Sigmoid colon (tissue), 7 donors: ENCODE data around the gene TWIST1. TPM values are rescaled to one million over a fixed set of nuclear protein-coding genes. Genes with fewer than 3 reads are reported as not detected.

Experiments used
- DNase-seq: peaks from one replicate; pipeline ENCODE4 v3.0.0-alpha.2; 2019
- H3K27ac ChIP-seq, 4 donors: fragments of 200-600 bp; sonication (generic); one replicate each; pipeline ENCODE4 v1.5.1; 2016 to 2019; ENCODE audit warnings: mild to moderate bottlenecking in 1 of 4
- H3K27me3 ChIP-seq, 3 donors: fragments of 200-600 bp; sonication (generic); one replicate each; pipeline ENCODE4 v1.5.1; 2019; ENCODE audit warnings: mild to moderate bottlenecking in 1 of 3
- H3K36me3 ChIP-seq, 4 donors: fragments of 200-600 bp; sonication (generic); one replicate each; pipeline ENCODE4 v1.5.1; 2016 to 2019
- H3K4me1 ChIP-seq, 4 donors: fragments of 200-600 bp; sonication (generic); one replicate each; pipeline ENCODE4 v1.5.1; 2017 to 2019
- H3K4me3 ChIP-seq, 4 donors: fragments of 200-600 bp; sonication (generic); one replicate each; pipeline ENCODE4 v1.5.1; 2017 to 2019; ENCODE audit warnings: mild to moderate bottlenecking in 2 of 4, moderate library complexity in 1 of 4
- H3K9me3 ChIP-seq, 4 donors: fragments of 200-600 bp in 3 of 4; sonication (generic) in 3 of 4; one replicate each; pipeline versions ENCODE4 v1.5.1 to v1.6.1; 2013 to 2019
- EP300 ChIP-seq, 4 donors: sonication (generic); formaldehyde crosslinking; IDR thresholded peaks; one replicate each; pipeline ENCODE4 v1.6.1; 2017; ENCODE audit warnings: antibody characterized with exemption in 4 of 4
- POLR2A ChIP-seq, 2 donors: fragments of 450-650 bp; IDR thresholded peaks; one replicate each; pipeline ENCODE4 v1.6.1; 2016; ENCODE audit warnings: antibody characterized with exemption in 2 of 2, mild to moderate bottlenecking in 2 of 2, moderate library complexity in 2 of 2
- POLR2AphosphoS5 ChIP-seq, 4 donors: sonication (generic); formaldehyde crosslinking; IDR thresholded peaks; one replicate each; pipeline ENCODE4 v1.6.1; 2017; ENCODE audit warnings: antibody characterized with exemption in 4 of 4
- WGBS, 2 donors: extraction: QIAGEN DNeasy Blood & Tissue Kit; methylation state at CpG; one replicate each; pipeline ENCODE4 v1.1.7; 2013; 5-methylcytosine and 5-hydroxymethylcytosine counted together
- intact Hi-C: fragments of 100-400 bp; cut with DNase I; formaldehyde crosslinking; loops from one replicate; pipeline ENCODE4 v1.15.1; 2023
- polyA plus RNA-seq, 3 donors: library from polyadenylated mRNA; stranded (reverse); fragments of 200-250 nt; gene quantifications; one replicate each; pipeline ENCODE4 v1.2.3, GENCODE V29; 2013
- total RNA-seq, 4 donors: library from RNA; depleted of rRNA; stranded (reverse); fragments of >200 nt; gene quantifications; one replicate each; pipeline ENCODE4 v1.1.0, GENCODE V29; 2016
- TF ChIP-seq, protein P1 (sequence below), 4 experiments: fragments of 450-650 bp in 3 of 4; fragments of 200-600 bp in 1 of 4; IDR thresholded peaks; one replicate each; pipeline ENCODE4 v1.5.1; 2016 to 2019; ENCODE audit warnings: antibody characterized with exemption in 4 of 4, mild to moderate bottlenecking in 3 of 4, moderate library complexity in 2 of 4
- donor health status: healthy with polysubstance abuse.
- donor health status: Bipolar disorder and iron deficiency.
- donor health status: healthy.

The TWIST1 gene
- total and polyA plus RNA-seq, 7 donors: 1.0 to 17.8 (median 2.9) TPM; not detected in 1

- TF ChIP-seq EP300 (IDR thresholded peaks at IDR 0.05) (no peak), POLR2AphosphoS5 (IDR thresholded peaks at IDR 0.05) (no peak), POLR2A (IDR thresholded peaks at IDR 0.05) (no peak)
- TF ChIP-seq, protein P1, sequence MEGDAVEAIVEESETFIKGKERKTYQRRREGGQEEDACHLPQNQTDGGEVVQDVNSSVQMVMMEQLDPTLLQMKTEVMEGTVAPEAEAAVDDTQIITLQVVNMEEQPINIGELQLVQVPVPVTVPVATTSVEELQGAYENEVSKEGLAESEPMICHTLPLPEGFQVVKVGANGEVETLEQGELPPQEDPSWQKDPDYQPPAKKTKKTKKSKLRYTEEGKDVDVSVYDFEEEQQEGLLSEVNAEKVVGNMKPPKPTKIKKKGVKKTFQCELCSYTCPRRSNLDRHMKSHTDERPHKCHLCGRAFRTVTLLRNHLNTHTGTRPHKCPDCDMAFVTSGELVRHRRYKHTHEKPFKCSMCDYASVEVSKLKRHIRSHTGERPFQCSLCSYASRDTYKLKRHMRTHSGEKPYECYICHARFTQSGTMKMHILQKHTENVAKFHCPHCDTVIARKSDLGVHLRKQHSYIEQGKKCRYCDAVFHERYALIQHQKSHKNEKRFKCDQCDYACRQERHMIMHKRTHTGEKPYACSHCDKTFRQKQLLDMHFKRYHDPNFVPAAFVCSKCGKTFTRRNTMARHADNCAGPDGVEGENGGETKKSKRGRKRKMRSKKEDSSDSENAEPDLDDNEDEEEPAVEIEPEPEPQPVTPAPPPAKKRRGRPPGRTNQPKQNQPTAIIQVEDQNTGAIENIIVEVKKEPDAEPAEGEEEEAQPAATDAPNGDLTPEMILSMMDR (IDR thresholded peaks at IDR 0.05): no peak
- Histone ChIP-seq H3K4me3 (no peak overlapping the region), H3K36me3 (no peaks in the 10 kb centered on the region), H3K27ac (no peak overlapping the region), H3K4me1 (no peaks in the 10 kb centered on the region), H3K27me3 (peaks cover 0 to 13% (median 0%) of the 10 kb centered on the region in 3 donors), H3K9me3 (no peaks in the 10 kb centered on the region)
- DNase-seq: no peak
- WGBS, 2 donors: 74 to 86% methylated on average over 9 of the region's 9 CpGs
- intact Hi-C loops: no loop called here
Measured at GRCh38 chr7:19097165-19098055, 20.0 kb downstream of the TWIST1 start.

GRCh38 chr7:19095353-19095860 lies 22.0 kb downstream of the TWIST1 start:
- DNase-seq: no peak
- Histone ChIP-seq H3K4me1 (no peaks in the 10 kb centered on the region), H3K9me3 (no peaks in the 10 kb centered on the region), H3K36me3 (no peaks in the 10 kb centered on the region), H3K4me3 (no peak overlapping the region), H3K27ac (no peak overlapping the region), H3K27me3 (no peaks in the 10 kb centered on the region)
- TF ChIP-seq POLR2AphosphoS5 (IDR thresholded peaks at IDR 0.05): no peak
- TF ChIP-seq, protein P1 (IDR thresholded peaks at IDR 0.05): no peak
- 64 to 77% methylated on average over 5 of the region's 5 CpGs for WGBS, 2 donors
- intact Hi-C loops: no loop called here

DNA sequence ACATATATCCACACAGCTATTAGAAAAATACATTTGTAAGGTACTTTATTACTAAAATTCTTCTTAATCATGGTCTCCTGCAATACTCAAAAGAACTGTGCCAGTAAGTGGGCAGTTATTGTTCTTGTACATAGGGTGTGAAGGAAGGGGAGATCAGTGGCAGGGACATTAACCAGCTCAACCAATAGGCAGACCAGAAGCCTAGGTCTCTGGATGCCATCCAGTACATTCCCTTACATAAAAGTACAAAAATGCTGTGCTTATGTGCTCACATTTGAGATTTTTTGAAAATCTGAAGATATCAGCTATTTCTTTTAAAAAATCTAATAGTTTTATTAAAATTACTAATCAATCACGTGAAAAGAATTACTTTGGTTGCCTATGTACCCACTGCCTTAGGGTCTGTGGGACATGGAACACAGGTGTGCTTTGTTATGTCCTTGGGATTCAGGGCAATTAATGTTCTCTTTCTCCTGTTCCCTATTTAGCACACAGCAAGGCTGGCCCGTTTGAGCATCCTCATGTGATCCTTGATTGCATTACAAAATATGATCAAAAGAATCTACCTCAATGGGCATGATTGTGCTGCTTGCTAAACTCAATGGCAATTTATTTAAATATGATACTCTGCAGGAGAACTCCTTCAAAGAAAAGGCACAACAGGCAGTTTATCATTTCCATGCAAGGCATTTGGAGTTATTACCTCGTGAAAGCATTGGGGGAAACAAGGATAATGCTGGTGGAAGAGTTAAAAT lies 22.7 kb downstream of the TWIST1 start:
- DNase-seq: no peak
- Histone ChIP-seq H3K27me3 (no peaks in the 10 kb centered on the region), H3K9me3 (no peaks in the 10 kb centered on the region), H3K4me1 (no peaks in the 10 kb centered on the region), H3K27ac (no peak overlapping the region), H3K4me3 (no peak overlapping the region), H3K36me3 (no peaks in the 10 kb centered on the region)
- 52 to 63% methylated on average over 3 of the region's 3 CpGs for WGBS, 2 donors
- intact Hi-C loops: no loop called here
- no peak for TF ChIP-seq EP300 (IDR thresholded peaks at IDR 0.05)

DNA sequence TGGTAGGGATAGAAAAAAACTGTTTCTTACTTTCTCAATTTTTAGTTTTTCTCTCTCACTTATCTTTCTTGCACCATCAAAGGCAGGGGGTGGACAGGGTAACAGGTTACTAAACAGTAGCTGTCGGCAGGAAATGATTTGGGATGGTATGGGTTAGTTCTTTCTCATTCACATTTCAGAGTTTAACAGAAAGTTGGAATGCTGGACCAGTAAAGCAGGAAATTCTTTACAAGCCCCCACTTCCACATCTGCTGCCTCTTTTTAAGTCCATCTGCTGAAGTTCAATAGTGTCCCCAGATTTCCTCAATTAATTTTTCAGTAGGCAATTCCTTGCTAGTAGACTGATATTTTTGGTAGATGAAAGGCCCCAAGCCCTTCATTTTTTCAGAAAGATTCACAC lies 23.3 kb downstream of the TWIST1 start:
- Histone ChIP-seq H3K9me3 (no peaks in the 10 kb centered on the region), H3K4me3 (no peak overlapping the region), H3K4me1 (no peaks in the 10 kb centered on the region), H3K36me3 (no peaks in the 10 kb centered on the region), H3K27me3 (no peaks in the 10 kb centered on the region), H3K27ac (no peak overlapping the region)
- TF ChIP-seq, protein P1 (IDR thresholded peaks at IDR 0.05): no peak
- no peak for TF ChIP-seq POLR2AphosphoS5 (IDR thresholded peaks at IDR 0.05)
- no peak for TF ChIP-seq POLR2A (IDR thresholded peaks at IDR 0.05)
- TF ChIP-seq EP300 (IDR thresholded peaks at IDR 0.05): no peak
- intact Hi-C loops: no loop called here
- WGBS, 2 donors: 73 to 83% methylated on average over 1 of the region's 1 CpG
- DNase-seq: no peak

GRCh38 chr7:19091550-19092200 lies 25.8 kb downstream of the TWIST1 start:
- no peaks in the 10 kb centered on the region for H3K4me1 ChIP-seq
- 73 to 84% methylated on average over 6 of the region's 6 CpGs for WGBS, 2 donors
- TF ChIP-seq, protein P1 (IDR thresholded peaks at IDR 0.05): no peak
- no peak for TF ChIP-seq POLR2A (IDR thresholded peaks at IDR 0.05)
- no peak for TF ChIP-seq EP300 (IDR thresholded peaks at IDR 0.05)
- TF ChIP-seq POLR2AphosphoS5 (IDR thresholded peaks at IDR 0.05): no peak

More at GRCh38 chr7:19091550-19092200, 25.8 kb downstream of the TWIST1 start:
- no peaks in the 10 kb centered on the region for H3K36me3 ChIP-seq
- no peak for DNase-seq
- H3K27ac ChIP-seq: no peak overlapping the region
- H3K27me3 ChIP-seq: no peaks in the 10 kb centered on the region
- no peaks in the 10 kb centered on the region for H3K9me3 ChIP-seq
- intact Hi-C loops: no loop called here
- H3K4me3 ChIP-seq: no peak overlapping the region
